B cell (primary cell): ENCODE measurements around the gene AGTR1.
"Not testable (repeated sequence)": the region's sequence is repeated elsewhere in the genome, so short reads cannot be mapped to it uniquely, and the experiment has no call there.

Experiments
- EZH2 ChIP-seq: IDR thresholded peaks from 2 replicates; pipeline ENCODE4 v1.6.1; 2012; ENCODE audit warnings: borderline replicate concordance, low read depth, mild to moderate bottlenecking, moderate library complexity, low read length; ENCODE audit not compliant: insufficient read depth, poor library complexity, severe bottlenecking
- TF ChIP-seq, protein P1 (sequence below): fragments of 200-600 bp; IDR thresholded peaks from one replicate; pipeline ENCODE4 v1.8.0; 2022; ENCODE audit warnings: antibody characterized with exemption, mild to moderate bottlenecking

DNA sequence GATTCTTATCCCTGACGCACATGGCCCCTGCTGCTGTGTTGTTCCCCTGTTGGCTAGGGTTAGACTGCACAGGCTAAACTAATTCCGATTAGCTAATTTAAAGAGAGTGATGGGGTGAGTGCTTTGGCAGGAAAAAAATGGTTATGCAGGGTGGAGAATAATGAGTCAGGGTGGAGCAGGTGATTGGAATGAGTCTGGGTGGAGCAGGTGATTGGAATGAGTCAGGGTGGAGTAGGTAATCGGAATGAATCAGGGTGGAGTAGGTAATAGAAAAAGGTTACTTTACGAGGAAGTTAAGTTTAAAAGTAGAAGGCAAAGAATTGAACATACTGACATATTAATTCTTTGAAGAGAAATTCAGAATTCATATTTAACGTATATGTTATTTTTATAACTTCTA is 55.7 kb downstream of the AGTR1 start:
- not testable (repeated sequence) for TF ChIP-seq EZH2
- TF ChIP-seq, protein P1, sequence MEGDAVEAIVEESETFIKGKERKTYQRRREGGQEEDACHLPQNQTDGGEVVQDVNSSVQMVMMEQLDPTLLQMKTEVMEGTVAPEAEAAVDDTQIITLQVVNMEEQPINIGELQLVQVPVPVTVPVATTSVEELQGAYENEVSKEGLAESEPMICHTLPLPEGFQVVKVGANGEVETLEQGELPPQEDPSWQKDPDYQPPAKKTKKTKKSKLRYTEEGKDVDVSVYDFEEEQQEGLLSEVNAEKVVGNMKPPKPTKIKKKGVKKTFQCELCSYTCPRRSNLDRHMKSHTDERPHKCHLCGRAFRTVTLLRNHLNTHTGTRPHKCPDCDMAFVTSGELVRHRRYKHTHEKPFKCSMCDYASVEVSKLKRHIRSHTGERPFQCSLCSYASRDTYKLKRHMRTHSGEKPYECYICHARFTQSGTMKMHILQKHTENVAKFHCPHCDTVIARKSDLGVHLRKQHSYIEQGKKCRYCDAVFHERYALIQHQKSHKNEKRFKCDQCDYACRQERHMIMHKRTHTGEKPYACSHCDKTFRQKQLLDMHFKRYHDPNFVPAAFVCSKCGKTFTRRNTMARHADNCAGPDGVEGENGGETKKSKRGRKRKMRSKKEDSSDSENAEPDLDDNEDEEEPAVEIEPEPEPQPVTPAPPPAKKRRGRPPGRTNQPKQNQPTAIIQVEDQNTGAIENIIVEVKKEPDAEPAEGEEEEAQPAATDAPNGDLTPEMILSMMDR: not testable (repeated sequence)
